ENCODE data around the gene BTBD2.

GRCh38 chr19:1959928-1960589 is 55.5 kb downstream of the BTBD2 start:
- TF ChIP-seq POLR2AphosphoS5 (IDR thresholded peaks at IDR 0.05), result no peak
- TF ChIP-seq CTCF (IDR thresholded peaks at IDR 0.05; ENCODE audit: poor library complexity, severe bottlenecking), result no peak
- TF ChIP-seq TAF1 (IDR thresholded peaks at IDR 0.05; ENCODE audit: low read depth), result no peak
- TF ChIP-seq REST (IDR thresholded peaks at IDR 0.05; ENCODE audit: borderline replicate concordance), result no peak
- TF ChIP-seq MXI1 (conservative IDR thresholded peaks at IDR 0.05; ENCODE audit: poor library complexity, severe bottlenecking), result no peak

Data from neural cell (in vitro differentiated cells).